NB4 (cell line): ENCODE data around the gene MGA.
A peak's percentile ranks its signal among the peaks of the same experiment; 100 is the strongest.

Source experiments
- DNase-seq: peaks from one replicate; pipeline ENCODE4 v3.0.0; 2010; ENCODE audit warnings: low read depth
- H3K4me3 ChIP-seq: one replicate; pipeline ENCODE4 v1.5.1; 2011; ENCODE audit warnings: mild to moderate bottlenecking, low read depth, low read length, moderate library complexity
- CTCF ChIP-seq: IDR thresholded peaks from one replicate; pipeline ENCODE4 v1.5.1; 2012; ENCODE audit warnings: low read depth, low read length
- MAX ChIP-seq: IDR thresholded peaks from 2 replicates; pipeline ENCODE4 v1.6.1; 2011; ENCODE audit warnings: low read depth, low read length
- MYC ChIP-seq: IDR thresholded peaks from 2 replicates; pipeline ENCODE4 v1.6.1; 2011; ENCODE audit warnings: low read depth, low read length
- POLR2A ChIP-seq: IDR thresholded peaks from 2 replicates; pipeline ENCODE4 v1.6.1; 2011; ENCODE audit warnings: mild to moderate bottlenecking; ENCODE audit not compliant: insufficient read length; ENCODE audit errors: extremely low read depth

MGA gene

GRCh38 chr15:41804361-41804760 is 144.2 kb downstream of the MGA start:
- TF ChIP-seq MYC: no peak
- no peak for TF ChIP-seq POLR2A
- TF ChIP-seq CTCF: no peak
- TF ChIP-seq MAX: no peak
- no peak overlapping the region for H3K4me3 ChIP-seq
- no peak for DNase-seq

DNA sequence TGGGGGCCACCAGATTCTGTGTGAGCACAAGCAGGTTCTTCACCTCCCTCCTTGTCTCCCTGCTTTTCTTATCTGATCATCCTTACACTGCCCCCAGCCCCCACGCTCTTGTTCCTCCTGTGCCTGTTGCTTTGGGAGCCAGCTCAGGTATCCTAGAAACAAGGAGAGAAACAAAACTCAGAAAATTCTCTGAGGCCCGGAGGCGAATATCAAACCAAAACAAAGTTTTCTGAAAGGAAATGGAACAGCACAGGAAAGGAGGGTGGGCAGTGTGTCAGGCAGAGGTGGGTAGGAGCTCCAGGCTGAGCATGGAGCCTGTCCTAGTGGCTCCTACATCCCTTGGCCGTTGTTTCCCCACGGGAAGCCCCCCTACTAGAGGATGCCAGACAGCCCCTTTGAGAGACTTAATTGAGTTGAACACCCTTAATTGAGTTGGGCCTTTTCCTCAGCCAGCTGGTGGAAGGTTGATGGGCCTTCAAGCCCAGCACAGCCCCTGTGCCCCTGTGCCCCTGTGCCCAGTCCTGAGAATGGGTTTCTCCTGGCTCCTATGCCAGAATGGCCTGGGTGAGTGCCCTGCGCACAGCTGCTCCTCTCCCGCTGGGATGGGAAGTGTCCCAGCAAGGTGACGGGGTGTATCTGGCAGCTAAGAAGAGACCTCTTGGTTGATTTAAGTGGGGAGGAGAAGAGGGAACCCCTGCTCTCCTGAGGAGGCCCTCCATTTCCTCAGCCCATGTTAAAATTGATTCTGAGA is 144.9 kb downstream of the MGA start:
- no peak overlapping the region for H3K4me3 ChIP-seq
- TF ChIP-seq CTCF (no peak), POLR2A (no peak), MYC (no peak), MAX (no peak)
- no peak for DNase-seq

DNA sequence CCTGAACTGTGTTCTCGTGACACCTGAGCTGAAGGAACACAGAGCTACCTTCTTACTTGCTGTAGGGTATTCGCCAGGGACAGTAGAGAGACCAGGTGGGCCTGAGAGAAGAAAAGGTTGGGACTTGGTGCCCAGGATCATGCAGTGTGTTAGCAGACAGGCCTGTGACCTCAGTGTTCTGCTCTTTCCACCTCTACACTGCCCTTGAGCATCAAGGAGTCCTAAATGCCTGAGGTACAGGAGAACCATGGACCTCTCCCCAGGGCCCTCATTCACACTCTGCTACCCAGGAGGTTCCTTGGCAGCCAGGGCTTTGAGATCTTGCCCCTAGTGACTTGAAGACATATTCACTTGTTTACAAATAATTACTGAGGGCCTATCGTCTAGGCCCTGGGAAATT is 145.5 kb downstream of the MGA start:
- TF ChIP-seq MYC (no peak), POLR2A (no peak), CTCF (no peak), MAX (no peak)
- no peak overlapping the region for H3K4me3 ChIP-seq
- DNase-seq: no peak

DNA sequence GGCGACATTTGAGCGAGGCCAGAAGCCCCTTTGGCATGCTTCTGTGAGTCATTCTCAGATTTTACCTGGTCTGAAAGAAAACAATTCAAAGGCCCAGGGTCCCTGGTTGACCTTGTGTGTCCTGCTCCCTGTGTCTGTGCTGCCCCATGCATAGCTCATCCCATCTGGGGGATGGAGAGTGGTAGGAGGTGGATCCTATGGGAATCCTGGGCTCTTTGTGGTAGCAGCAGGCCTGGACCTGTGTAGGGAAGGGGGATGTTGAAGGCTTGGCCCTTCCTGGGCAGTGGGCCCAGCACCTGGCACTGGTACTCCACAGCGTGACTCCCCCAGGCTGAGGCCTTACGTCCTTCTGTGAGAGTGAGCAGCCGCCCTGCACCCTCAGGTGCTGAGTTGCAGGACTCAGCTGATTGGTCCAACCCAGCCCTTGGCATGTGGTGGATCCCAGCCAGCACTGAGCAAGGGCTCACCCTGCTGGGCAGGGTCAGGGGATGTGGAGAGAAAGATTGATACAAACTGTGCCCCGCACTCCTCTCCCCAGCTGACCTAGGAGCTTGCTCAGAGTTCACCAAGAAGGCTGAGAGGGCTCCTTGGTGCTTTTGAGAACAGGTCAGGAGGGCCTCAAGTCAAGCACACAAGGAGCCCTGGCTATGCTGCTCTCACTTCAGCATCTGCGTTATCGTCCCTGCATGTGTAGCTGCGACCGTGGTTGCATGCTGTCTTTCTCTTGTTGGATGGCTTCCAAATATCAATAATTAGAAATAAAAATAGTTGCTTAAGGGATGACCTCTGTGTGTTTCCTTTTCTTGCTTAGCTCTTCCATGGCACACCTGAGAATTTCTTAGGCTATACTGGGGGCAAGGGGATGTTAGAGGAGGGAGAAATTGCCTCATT is 146.3 kb downstream of the MGA start:
- peak; percentile 29 for DNase-seq

More for the DNA sequence above, 146.3 kb downstream of the MGA start:
- no peak for TF ChIP-seq POLR2A
- 0 out of 2 replicates have a peak, but pooled peaks have one; percentile 10 for TF ChIP-seq MAX
- no peak for TF ChIP-seq CTCF
- peak; percentile 9; the same call in 1 of the 2 replicates for TF ChIP-seq MYC
- no peak overlapping the region for H3K4me3 ChIP-seq
